MM.1S (cell line): Measurements from ENCODE around the gene ATP6V1F.

ENCODE experiments used
- CTCF ChIP-seq: fragments of 300-600 bp; sonication (generic); IDR thresholded peaks from 2 replicates; pipeline ENCODE4 v1.5.1; 2016; ENCODE audit warnings: antibody characterized with exemption, low read length, mixed read lengths
- EZH2 ChIP-seq: fragments of 300-600 bp; sonication (generic); optimal IDR thresholded peaks from 2 replicates; pipeline ENCODE3; 2017; ENCODE audit warnings: low read depth, mild to moderate bottlenecking, antibody characterized with exemption, low read length, mixed read lengths
- EZH2phosphoT487 ChIP-seq: fragments of 300-600 bp; sonication (generic); IDR thresholded peaks from 2 replicates; pipeline ENCODE4 v1.6.1; 2018; ENCODE audit warnings: antibody characterized with exemption, low read length

- TF ChIP-seq CTCF (no peak), EZH2 (no peak), EZH2phosphoT487 (no peak)
Measured at GRCh38 chr7:128881458-128882125, 18.9 kb downstream of the ATP6V1F start.
